ENCODE data around the gene TIAM1.

DNA sequence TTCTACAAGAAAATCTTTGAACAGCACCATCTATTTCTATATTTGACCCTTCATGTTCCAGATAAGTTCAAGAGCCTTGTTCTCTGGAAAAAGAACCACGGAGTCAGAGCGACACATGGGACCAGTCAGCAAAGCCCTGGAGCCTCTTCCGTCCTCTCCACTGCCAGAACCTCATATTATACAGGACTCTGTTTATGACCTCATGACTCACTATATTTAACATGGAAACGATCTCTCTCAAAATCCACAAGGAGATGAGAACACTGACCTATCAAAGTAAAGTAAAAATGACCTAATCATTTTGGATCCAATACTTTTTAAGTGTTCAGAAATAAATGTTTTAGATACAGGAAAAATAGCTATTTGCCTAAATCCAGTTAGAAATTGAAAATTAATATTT lies 181.2 kb downstream of the TIAM1 start:
- TF ChIP-seq, protein P1, sequence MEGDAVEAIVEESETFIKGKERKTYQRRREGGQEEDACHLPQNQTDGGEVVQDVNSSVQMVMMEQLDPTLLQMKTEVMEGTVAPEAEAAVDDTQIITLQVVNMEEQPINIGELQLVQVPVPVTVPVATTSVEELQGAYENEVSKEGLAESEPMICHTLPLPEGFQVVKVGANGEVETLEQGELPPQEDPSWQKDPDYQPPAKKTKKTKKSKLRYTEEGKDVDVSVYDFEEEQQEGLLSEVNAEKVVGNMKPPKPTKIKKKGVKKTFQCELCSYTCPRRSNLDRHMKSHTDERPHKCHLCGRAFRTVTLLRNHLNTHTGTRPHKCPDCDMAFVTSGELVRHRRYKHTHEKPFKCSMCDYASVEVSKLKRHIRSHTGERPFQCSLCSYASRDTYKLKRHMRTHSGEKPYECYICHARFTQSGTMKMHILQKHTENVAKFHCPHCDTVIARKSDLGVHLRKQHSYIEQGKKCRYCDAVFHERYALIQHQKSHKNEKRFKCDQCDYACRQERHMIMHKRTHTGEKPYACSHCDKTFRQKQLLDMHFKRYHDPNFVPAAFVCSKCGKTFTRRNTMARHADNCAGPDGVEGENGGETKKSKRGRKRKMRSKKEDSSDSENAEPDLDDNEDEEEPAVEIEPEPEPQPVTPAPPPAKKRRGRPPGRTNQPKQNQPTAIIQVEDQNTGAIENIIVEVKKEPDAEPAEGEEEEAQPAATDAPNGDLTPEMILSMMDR (IDR thresholded peaks at IDR 0.05; ENCODE audit: low read depth, low read length): no peak
- TF ChIP-seq MYC (IDR thresholded peaks at IDR 0.05; ENCODE audit: low read depth, low read length) (no peak), POLR2A (IDR thresholded peaks at IDR 0.05; ENCODE audit: extremely low read depth, insufficient read length) (no peak)
- TF ChIP-seq, protein P2, sequence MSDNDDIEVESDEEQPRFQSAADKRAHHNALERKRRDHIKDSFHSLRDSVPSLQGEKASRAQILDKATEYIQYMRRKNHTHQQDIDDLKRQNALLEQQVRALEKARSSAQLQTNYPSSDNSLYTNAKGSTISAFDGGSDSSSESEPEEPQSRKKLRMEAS (IDR thresholded peaks at IDR 0.05; ENCODE audit: low read depth, low read length): no peak
